GM12801 (cell line): ENCODE measurements around the gene PLPP1.

ENCODE experiments used
- CTCF ChIP-seq: IDR thresholded peaks from one replicate; pipeline ENCODE4 v1.5.1; 2011; ENCODE audit warnings: control low read depth; ENCODE audit not compliant: insufficient read length; ENCODE audit errors: extremely low read depth

The PLPP1 gene

GRCh38 chr5:55564721-55565120, 30.0 kb upstream of the PLPP1 start:
- TF ChIP-seq CTCF = no peak

DNA sequence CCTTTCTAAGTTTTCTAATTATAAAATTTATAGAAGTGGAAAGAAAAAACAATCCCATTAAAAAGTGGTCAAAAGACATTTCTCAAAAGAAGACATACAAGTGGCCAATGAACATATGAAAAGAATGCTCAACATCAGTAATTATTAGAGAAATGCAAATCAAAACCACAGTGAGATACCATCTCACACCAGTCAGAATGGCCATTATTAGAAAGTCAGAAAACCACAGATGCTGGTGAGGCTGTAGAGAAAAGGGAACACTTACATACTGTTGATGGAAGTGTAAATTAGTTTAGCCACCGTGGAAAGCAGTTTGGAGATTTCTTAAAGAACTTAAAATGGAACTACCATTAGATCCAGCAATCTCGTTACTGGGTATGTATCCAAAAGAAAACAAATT, 23.7 kb upstream of the PLPP1 start:
- no peak for TF ChIP-seq CTCF

- no peak for TF ChIP-seq CTCF
Observed at GRCh38 chr5:55557123-55557522, 22.4 kb upstream of the PLPP1 start.

DNA sequence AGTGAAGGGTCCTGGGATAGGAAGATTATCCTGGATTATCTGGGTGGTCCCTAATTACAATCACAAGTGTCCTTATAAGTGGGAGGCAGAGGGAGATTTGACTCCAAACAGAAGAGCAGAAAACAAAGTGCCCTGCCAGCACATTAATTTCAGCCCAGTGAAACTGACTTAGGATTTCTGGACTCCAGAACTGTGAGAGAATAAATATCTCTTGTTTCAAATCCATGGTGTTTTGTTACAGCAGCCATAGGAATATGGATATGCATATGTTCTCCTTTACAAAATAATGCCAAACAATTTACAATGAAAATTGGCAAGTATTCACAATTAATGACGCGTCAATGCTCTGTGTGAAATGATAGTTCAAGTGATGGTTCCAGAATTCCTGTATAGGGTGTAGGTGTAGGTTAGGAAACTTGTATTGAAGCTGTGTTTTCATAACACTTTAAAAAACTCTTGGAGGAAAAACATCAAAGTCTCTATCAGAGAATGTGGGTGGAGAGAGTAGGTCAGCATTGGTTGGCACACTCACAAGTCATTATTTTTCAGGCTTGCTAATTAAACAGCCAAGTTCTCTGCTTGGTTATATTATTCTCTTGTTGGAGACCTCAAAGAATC, 19.9 kb upstream of the PLPP1 start:
- TF ChIP-seq CTCF = no peak

- TF ChIP-seq CTCF = no peak
Observed at GRCh38 chr5:55551904-55552303, 17.1 kb upstream of the PLPP1 start.

DNA sequence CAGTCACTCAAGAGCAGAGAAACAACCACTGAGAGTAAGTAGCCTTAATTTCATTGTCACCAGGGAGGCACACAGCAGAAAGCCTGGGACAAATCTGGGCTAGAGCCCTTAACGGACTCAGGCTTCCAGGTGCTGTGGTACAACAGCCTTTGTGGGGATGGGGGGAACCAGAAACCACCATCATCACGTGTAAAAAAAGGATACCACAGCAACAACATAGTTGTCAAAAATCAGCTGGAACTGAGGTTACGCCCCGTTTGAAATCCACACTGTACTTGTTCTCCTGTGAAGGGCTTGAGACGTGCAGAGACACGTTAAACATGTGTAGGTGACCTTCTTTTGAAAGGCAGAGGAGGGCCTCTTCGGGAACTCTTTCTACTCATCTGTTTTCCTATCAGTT, 16.6 kb upstream of the PLPP1 start:
- TF ChIP-seq CTCF = no peak

DNA sequence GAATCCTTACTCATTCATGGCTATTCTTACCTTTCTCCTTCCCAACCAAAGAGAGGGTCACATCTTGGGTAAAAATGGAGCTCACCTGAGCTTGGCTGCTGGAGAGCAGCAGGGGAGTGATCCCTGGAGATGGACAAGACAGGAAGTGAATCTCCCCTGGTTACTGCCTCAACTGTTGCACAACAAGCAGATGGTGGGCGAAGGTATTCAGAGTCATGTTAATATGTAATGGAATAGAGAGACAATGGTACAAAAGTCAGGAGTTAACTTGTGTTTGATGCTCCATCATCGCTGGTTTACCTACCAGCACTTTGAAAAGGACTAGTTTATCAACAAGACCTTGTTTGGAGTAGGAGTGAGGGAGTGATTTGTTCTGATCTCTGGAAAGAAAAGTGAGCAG, 13.0 kb upstream of the PLPP1 start:
- TF ChIP-seq CTCF = no peak

DNA sequence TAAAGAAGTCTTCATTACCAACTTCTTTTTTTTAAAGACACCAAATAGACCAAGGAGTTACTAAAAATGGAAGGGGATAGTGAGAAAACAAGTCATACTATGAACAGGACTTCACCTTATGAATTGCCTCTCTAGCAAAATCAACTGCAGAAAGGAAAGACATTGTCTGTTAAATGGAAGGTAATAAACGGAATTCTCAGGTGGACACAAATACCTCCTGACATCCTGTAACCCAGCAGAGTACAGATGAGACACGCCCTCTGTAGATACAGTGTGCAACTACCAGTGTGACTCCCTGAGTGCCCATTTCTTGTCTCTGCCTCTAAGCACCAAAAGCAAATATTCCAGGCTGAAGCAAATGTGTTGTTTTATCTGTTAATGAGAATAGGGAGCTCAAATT, 12.2 kb upstream of the PLPP1 start:
- no peak for TF ChIP-seq CTCF
